Endothelial cell (in vitro differentiated cells): ENCODE results near the gene EXOSC9. TPM values are rescaled to one million over a fixed set of nuclear protein-coding genes. Genes with fewer than 3 reads are reported as not detected.

Experiments used
- DNase-seq: peaks from one replicate; pipeline ENCODE4 v3.0.0; 2021; ENCODE audit warnings: low spot score
- H3K27ac Mint-ChIP-seq: one replicate; pipeline ENCODE4 v1.8.0; 2021; ENCODE audit warnings: mixed read lengths, inconsistent platforms; ENCODE audit not compliant: unreplicated experiment
- H3K27me3 Mint-ChIP-seq: one replicate; pipeline ENCODE4 v1.8.0; 2021; ENCODE audit warnings: mild to moderate bottlenecking, moderate library complexity, mixed read lengths, inconsistent platforms; ENCODE audit not compliant: unreplicated experiment
- H3K36me3 Mint-ChIP-seq: one replicate; pipeline ENCODE4 v1.8.0; 2021; ENCODE audit warnings: mild to moderate bottlenecking, low read depth, mixed read lengths, inconsistent platforms; ENCODE audit not compliant: unreplicated experiment
- H3K4me1 Mint-ChIP-seq: one replicate; pipeline ENCODE4 v1.8.0; 2021; ENCODE audit warnings: mild to moderate bottlenecking, mixed read lengths, inconsistent platforms; ENCODE audit not compliant: unreplicated experiment
- H3K4me3 Mint-ChIP-seq: one replicate; pipeline ENCODE4 v1.8.0; 2021; ENCODE audit warnings: mild to moderate bottlenecking, mixed read lengths, inconsistent platforms; ENCODE audit not compliant: unreplicated experiment
- H3K9me3 Mint-ChIP-seq: one replicate; pipeline ENCODE4 v1.8.0; 2021; ENCODE audit warnings: mixed read lengths, inconsistent platforms; ENCODE audit not compliant: unreplicated experiment
- CTCF ChIP-seq: fragments of 200-600 bp; sonication (generic); IDR thresholded peaks from one replicate; pipeline ENCODE4 v1.5.0; 2021; ENCODE audit warnings: antibody characterized with exemption; ENCODE audit not compliant: unreplicated experiment
- total RNA-seq: library from RNA; stranded (reverse); fragmentation: NEBNext Ultra II Directional; extraction: Animal tissue kit (Norgen Biotek cat#: 25700); gene quantifications from one replicate; pipeline ENCODE4 v1.2.1, GENCODE V29; 2021; ENCODE audit not compliant: unreplicated experiment

The EXOSC9 gene
- total RNA-seq, 1 donor from 2014 or later = 29.3 TPM

GRCh38 chr4:121829511-121829910 lies 28.4 kb downstream of the EXOSC9 start:
- DNase-seq = no peak
- Mint-ChIP-seq H3K36me3 (no peaks in the 10 kb centered on the region), H3K9me3 (no peaks in the 10 kb centered on the region), H3K27ac (no peak overlapping the region), H3K4me1 (no peaks in the 10 kb centered on the region), H3K27me3 (no peaks in the 10 kb centered on the region), H3K4me3 (no peak overlapping the region)
- no peak for TF ChIP-seq CTCF

GRCh38 chr4:121838136-121838535 lies 37.0 kb downstream of the EXOSC9 start:
- no peak overlapping the region for H3K4me3 Mint-ChIP-seq
- H3K4me1 Mint-ChIP-seq = no peaks in the 10 kb centered on the region
- H3K27ac Mint-ChIP-seq = no peak overlapping the region
- H3K27me3 Mint-ChIP-seq = no peaks in the 10 kb centered on the region
- no peak for TF ChIP-seq CTCF
- H3K9me3 Mint-ChIP-seq = no peaks in the 10 kb centered on the region
- DNase-seq = no peak
- H3K36me3 Mint-ChIP-seq = peaks cover 16% of the 10 kb centered on the region

- no peak for TF ChIP-seq CTCF
- no peaks in the 10 kb centered on the region for H3K27me3 Mint-ChIP-seq
- no peaks in the 10 kb centered on the region for H3K4me1 Mint-ChIP-seq
- no peak for DNase-seq
- no peak overlapping the region for H3K4me3 Mint-ChIP-seq
- H3K27ac Mint-ChIP-seq = no peak overlapping the region
- peaks cover 15% of the 10 kb centered on the region for H3K36me3 Mint-ChIP-seq
- H3K9me3 Mint-ChIP-seq = no peaks in the 10 kb centered on the region
Observed at GRCh38 chr4:121842862-121843261, 41.7 kb downstream of the EXOSC9 start.

GRCh38 chr4:121846662-121847061 lies 45.5 kb downstream of the EXOSC9 start:
- Mint-ChIP-seq H3K4me3 (no peak overlapping the region), H3K4me1 (no peaks in the 10 kb centered on the region), H3K36me3 (peaks cover 6% of the 10 kb centered on the region), H3K9me3 (no peaks in the 10 kb centered on the region), H3K27me3 (no peaks in the 10 kb centered on the region), H3K27ac (no peak overlapping the region)
- TF ChIP-seq CTCF = no peak
- DNase-seq = no peak

GRCh38 chr4:121851354-121851753 lies 50.2 kb downstream of the EXOSC9 start:
- no peak overlapping the region for H3K4me3 Mint-ChIP-seq
- H3K4me1 Mint-ChIP-seq = no peaks in the 10 kb centered on the region
- DNase-seq = no peak
- H3K27ac Mint-ChIP-seq = no peak overlapping the region
- no peaks in the 10 kb centered on the region for H3K9me3 Mint-ChIP-seq
- no peaks in the 10 kb centered on the region for H3K36me3 Mint-ChIP-seq
- TF ChIP-seq CTCF = no peak
- H3K27me3 Mint-ChIP-seq = peaks cover 2% of the 10 kb centered on the region
